GM18499 (cell line): ENCODE measurements around the gene NFKBIL1.
"Not testable (repeated sequence)": the region's sequence is repeated elsewhere in the genome, so short reads cannot be mapped to it uniquely, and the experiment has no call there.

Experiments
- ATAC-seq: cut with Tn5 transposase; IDR thresholded peaks from one replicate; pipeline ENCODE4 v1.9.1; 2021; ENCODE audit warnings: moderate number of reproducible peaks; ENCODE audit not compliant: insufficient read depth, unreplicated experiment

NFKBIL1 gene

GRCh38 chr6:31546958-31547726 is at the start of gene NFKBIL1:
NFKBIL1 (plus strand) TSS chr6:31547608; CDS start chr6:31547695, 87 bp downstream.
- no peak for ATAC-seq

GRCh38 chr6:31498748-31499147 is 48.7 kb upstream of the NFKBIL1 start:
- ATAC-seq = no peak

GRCh38 chr6:31499648-31500047 is 47.8 kb upstream of the NFKBIL1 start:
- not testable (repeated sequence) for ATAC-seq

GRCh38 chr6:31502586-31502985 is 44.8 kb upstream of the NFKBIL1 start:
- no peak for ATAC-seq

GRCh38 chr6:31509036-31509435 is 38.4 kb upstream of the NFKBIL1 start:
- ATAC-seq = not testable (repeated sequence)

- ATAC-seq = no peak
Measured at GRCh38 chr6:31510007-31510406, 37.4 kb upstream of the NFKBIL1 start.

- no peak for ATAC-seq
Measured at GRCh38 chr6:31513456-31514165, 33.8 kb upstream of the NFKBIL1 start.

GRCh38 chr6:31521835-31522234 is 25.6 kb upstream of the NFKBIL1 start:
- ATAC-seq = no peak

GRCh38 chr6:31525553-31525931 is 21.9 kb upstream of the NFKBIL1 start:
- no peak for ATAC-seq

- no peak for ATAC-seq
Measured at GRCh38 chr6:31525932-31526591, 21.3 kb upstream of the NFKBIL1 start.

- no peak for ATAC-seq
Measured at GRCh38 chr6:31528307-31528777, 19.1 kb upstream of the NFKBIL1 start.

- ATAC-seq = no peak
Measured at GRCh38 chr6:31528821-31529328, 18.5 kb upstream of the NFKBIL1 start, which contains the start of gene MCCD1. MCCD1 (plus strand) TSS chr6:31528962; CDS start chr6:31529015, 53 bp downstream.

GRCh38 chr6:31529329-31530150 is 17.9 kb upstream of the NFKBIL1 start:
- ATAC-seq = no peak

- ATAC-seq = no peak
Measured at GRCh38 chr6:31530659-31531058, 16.7 kb upstream of the NFKBIL1 start.

- ATAC-seq = no peak
Measured at GRCh38 chr6:31531162-31531561, 16.2 kb upstream of the NFKBIL1 start.

GRCh38 chr6:31531771-31532643 is 15.4 kb upstream of the NFKBIL1 start:
- no peak for ATAC-seq

- ATAC-seq = no peak
Measured at GRCh38 chr6:31532644-31533454, 14.6 kb upstream of the NFKBIL1 start.

GRCh38 chr6:31533455-31533841 is 14.0 kb upstream of the NFKBIL1 start:
- no peak for ATAC-seq
